CD4-positive, alpha-beta T cell treated with Interleukin-10 for 1 hour (primary cell): ENCODE measurements around the gene FBXO41.

ENCODE experiments used
- DNase-seq: peaks from one replicate; pipeline ENCODE4 v3.0.0-alpha.2; 2020

FBXO41 gene

DNA sequence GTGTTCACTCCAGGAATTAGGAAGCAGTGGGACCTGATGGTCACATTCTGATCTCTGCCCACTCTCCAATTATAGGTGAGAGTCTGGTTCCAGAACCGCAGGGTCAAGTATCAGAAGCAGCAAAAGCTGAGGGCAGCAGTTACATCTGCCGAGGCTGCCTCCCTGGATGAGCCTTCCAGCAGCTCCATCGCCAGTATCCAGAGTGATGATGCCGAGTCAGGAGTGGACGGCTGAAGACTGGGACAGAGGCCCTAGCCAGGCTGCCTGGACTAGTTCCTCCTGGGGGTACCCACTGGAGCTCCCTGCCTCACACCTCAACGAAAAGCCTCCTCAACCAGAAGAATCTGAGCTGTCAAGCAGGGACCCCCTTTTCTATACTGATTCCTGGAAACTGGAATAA is 73.6 kb downstream of the FBXO41 start:
- no peak for DNase-seq

DNA sequence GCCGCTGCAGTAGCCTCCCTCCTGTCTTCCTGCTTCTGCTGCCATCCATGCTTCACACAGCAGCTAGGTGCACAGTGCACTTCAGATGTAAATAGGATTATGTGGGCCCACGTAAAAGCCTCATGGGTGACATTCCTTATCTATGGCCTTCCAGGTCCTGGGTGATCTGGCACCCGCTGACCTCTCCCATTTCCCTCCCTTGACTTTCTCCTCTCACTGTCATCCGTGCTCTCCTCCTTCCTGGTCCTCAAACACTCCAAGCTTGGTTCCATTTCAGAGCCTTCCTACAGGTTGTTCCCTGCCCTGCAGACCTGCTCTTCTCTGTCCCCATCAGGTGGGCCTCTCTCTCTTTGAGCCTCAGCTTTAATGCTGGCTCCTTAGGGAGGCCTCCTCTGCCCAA is 74.3 kb downstream of the FBXO41 start:
- no peak for DNase-seq

DNA sequence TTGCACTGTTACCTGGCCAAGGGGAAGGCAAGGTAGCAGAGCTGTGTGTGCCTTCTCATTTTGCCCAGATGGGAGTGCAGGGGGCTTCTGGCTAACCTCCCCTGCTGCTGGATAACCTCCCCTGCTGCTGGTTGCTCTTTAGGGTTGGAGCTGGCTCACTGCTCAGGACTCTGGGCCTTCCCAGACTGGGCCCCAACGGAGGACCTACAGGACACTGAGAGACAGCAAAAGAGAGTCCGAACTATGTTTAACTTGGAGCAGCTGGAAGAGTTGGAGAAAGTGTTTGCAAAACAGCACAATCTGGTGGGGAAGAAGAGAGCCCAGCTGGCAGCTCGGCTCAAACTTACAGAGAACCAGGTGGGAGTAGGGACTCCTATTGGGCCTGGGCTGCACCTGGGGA is 76.0 kb downstream of the FBXO41 start:
- no peak for DNase-seq

DNA sequence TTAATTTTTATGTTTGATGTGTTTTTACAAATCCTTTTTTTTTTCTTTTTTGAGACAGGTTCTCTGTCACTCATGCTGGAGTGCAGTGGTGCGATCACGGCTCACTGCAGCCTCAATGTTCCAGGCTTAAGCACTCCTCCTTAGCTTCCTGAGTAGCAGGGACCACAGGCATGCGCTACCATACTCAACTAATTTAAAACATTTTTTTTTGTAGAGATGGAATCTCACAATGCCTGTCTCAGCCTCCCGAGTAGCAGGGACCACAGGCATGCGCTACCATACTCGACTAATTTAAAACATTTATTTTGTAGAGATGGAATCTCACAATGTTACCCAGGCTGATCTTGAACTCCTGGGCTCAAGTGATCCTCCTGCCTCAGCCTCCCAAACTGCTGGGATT is 78.7 kb downstream of the FBXO41 start:
- no peak for DNase-seq
